AG08395 (cell line): ENCODE results near the gene LIF.
"Not testable (repeated sequence)": the region's sequence is repeated elsewhere in the genome, so short reads cannot be mapped to it uniquely, and the experiment has no call there.

ENCODE experiments used
- DNase-seq: peaks from one replicate; pipeline ENCODE4 v3.0.0; 2012; ENCODE audit warnings: mixed read lengths, low spot score

Gene LIF

GRCh38 chr22:30206944-30207343, 39.6 kb downstream of the LIF start:
- DNase-seq: peak; percentile 93

DNA sequence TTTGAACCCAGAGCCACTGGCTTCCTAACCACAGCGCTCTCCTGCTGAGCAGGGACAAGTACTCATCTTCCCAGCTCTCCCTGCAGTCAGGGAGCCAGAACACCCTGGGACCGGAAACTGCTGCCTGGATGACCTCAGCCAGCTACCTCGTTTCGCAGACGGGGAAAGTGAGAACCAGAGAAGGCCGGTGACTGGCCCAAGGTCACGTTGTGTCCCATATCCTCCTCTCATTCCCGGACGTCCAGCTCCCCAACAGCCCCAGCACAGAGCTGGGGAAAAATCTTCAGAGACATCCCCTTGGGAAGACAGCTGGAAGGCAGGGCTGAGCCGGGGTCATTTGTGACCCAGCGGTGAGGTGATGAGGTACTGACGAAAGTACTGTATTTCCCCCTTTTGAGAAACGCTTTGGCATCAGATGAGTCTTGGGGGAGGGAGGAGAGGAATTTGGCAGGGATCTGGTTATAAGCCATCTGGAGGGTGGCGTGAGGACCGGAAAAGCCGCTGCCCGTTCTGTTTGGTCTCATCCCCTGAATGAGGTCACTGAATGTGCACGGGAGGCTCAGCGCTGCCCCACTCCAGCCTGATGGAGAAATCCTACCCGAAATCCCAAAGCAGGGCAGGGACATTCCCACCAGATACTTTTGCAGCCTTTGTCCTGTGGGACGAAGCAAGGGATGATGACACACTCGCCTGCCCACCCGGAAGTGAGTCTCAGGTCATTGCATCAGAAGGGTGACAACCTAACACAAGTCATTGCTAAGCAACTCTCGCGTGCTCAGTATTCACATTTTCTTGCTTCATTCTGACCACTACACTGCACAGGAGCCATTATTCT, 41.1 kb downstream of the LIF start:
- peak; percentile 83 for DNase-seq

DNA sequence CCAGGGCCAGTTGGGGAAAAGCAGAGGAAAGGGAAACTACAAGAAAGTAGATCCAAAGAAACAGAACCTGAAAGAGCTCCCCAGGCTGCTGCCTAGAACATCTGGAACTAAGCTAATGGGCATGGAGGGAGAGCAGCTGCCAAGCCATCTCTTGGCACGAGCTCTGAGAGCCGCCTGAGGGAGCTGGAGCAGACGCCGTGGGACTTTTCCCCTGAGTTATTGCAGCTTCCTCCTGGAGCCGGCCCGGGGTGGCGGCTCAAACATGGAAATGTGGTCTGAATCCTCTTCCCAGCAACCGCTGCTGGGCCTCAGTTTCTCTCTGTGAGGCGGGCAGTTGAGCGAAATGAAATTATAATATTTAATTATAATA, 41.8 kb downstream of the LIF start:
- DNase-seq: peak; percentile 81

- no peak for DNase-seq
Measured at GRCh38 chr22:30204015-30204741, 42.4 kb downstream of the LIF start.

DNA sequence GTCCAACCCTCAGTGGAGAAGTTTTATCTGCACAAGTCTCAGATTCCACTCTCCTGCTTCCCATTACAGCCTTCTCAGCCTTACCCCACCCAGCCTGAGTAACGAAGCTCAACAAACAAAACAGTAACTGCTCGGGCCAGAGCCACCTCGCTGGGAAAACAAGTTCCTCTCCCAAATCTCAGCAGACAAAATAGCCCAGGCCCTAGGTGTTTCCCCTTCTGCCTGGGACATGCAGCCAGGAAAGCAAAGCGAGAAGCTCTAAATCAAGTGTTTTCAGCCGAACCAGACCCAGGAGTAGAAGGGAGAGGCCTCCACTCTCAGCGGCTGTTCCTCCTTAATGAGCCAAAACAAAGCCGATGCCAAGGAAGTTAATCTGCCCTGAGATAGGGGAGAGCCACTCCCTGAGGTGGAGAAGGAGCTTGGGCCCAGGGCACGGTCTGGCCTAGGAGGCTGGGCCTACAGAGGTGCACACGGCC, 44.0 kb downstream of the LIF start:
- peak; percentile 33 for DNase-seq

DNA sequence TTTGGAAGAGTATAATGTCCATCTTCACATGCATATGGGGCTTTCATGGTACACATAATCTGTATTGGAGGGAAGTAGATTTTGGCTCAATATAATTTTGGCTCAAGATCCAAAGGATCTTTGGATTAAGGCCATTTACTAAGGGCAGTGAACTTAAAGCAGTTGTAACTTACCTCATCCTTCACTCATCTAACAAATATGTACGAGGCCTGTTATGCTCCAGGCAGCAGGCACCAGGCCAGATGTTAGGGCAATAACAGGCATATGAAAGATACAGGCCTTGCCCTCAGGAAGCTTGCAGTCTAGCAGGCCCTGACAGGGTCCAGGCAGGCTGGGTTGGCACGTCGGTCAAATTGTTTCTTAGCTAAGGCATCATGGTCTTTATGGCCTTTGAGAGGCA, 44.6 kb downstream of the LIF start:
- DNase-seq: no peak

- DNase-seq: not testable (repeated sequence)
Measured at GRCh38 chr22:30200905-30201304, 45.7 kb downstream of the LIF start.

DNA sequence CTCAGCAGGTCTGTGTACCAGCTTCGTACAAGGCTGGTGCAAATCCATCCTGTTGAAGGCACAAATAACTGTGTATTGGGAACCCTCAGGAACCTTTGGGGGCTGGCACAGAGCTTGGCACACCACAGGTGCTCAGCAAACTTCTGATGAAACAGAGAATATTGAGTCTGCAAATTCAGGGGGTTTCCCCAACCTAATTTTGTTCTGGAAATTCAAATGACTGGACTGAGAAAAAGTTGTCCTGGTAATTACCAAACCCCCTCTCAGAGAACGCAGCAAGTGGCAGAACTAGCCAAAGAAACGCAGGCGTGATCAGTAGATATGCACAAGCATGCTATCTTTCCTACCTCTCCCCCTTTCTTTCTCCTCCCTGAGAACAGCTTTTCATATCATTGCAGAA, 47.6 kb downstream of the LIF start:
- DNase-seq: no peak

GRCh38 chr22:30198152-30198825, 48.3 kb downstream of the LIF start:
- no peak for DNase-seq

GRCh38 chr22:30197389-30197788, 49.2 kb downstream of the LIF start:
- no peak for DNase-seq

DNA sequence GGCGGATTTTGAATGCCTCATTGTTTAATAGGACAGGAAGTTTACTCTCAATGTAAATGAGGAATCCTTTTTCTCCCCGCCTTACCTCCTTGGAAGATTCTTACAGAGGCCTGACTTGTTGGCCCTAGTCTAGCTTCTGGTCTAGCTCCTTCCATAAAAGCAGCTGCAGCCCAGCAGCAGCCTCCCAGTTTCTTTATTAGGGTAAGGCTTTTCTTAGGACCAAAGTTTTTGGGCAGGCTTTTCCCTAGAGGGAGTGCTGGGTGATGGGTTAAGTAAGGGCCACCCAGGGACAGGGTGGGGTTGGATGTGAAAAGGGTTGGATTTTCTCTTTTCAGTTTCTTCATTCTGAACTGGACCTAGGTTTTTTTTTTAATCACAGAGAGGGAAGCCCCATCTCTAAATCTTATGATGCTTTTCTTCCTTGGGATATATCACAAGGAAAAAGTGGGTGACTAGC, 49.7 kb downstream of the LIF start:
- no peak for DNase-seq

GRCh38 chr22:30196141-30196879, 50.2 kb downstream of the LIF start:
- peak; percentile 87 for DNase-seq

DNA sequence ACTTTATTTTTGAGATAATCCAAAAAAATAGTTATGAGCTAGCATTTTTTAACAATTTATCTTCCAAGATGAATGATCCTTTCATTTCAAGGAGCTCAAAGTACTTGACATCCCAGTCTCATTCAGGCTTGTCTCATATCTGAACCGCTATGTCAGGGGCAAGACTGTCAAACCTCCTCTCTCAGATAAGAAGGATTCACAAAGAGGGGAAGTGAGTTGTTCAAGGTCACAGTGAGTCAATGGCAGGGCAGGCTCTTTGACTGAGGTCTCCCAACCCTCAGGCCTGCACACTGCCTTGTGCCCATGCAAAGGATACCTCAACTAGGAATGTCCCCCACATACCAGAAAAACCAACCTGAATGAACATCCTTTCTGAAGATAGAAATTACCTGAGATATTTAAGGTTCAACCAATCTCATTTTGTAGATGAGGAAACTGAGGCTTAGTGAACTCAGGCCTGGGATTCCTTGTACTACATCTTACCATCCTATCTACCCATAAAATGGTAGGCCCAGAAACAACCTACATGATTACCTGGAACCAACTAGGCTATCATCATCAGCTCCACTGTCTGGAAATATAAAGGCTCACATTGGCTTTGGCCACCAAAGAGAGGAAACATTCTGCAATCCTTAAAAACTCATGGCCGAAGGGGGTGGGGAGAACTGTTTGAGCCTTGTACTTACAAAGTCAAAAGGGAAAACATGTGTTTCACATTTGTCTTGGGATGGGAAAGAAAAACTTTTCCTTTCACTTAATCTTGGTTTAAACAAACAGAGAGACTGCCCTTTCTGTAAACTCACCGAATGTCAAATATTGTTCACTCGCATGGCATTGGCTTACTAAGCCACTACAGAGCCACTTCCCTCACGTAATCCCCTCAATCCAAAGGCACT, 51.1 kb downstream of the LIF start:
- peak; percentile 48 for DNase-seq

GRCh38 chr22:30193031-30193775, 53.4 kb downstream of the LIF start:
- DNase-seq: no peak

DNA sequence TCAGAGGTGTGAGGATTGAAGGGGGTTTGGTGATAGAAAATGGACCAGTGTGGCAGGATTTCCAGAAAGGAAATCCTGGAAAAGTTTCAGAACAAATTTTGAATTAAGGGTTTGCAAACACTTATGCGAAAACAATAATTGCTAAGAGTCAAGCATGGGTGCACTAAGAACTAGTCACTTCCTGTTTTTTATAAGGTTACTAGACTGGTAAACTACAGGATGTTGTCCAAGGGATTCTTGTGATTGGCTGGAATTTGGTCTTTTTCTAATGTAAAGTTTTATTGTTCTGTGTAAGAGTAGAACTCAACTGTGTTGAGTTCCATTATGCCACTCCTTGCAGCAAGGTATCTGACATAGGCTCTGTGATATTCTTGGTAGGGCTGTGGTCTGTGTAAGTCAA, 54.1 kb downstream of the LIF start:
- no peak for DNase-seq

- no peak for DNase-seq
Measured at GRCh38 chr22:30191040-30191701, 55.4 kb downstream of the LIF start.

DNA sequence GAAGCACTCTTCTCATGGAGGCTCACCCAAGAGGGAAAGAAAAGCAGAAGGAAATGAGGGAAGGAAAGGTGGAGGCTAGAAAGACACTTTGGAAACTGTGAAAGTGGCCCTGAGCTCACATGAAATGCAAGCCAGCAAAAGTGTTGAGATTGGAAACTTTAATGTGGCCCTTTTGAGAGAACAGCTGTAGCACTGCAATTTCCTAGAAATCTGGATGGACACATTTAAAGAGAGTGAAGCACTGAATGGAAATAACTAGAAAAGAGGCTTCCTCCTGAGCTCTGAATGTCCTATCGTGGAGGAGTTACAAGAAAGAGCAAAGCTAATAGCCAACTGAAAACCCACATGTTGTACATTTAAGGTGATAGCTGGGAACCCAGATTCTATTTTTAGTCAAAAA, 56.0 kb downstream of the LIF start:
- no peak for DNase-seq
